ENCODE measurements around the gene ZFP64.
"Not testable (repeated sequence)": the region's sequence is repeated elsewhere in the genome, so short reads cannot be mapped to it uniquely, and the experiment has no call there.

ZFP64 gene

GRCh38 chr20:52191132-52191915 is at the start of gene ZFP64:
Gene ZFP64 (minus strand): TSS chr20:52191779. CDS start chr20:52191636, 143 bp downstream.
- DNase-seq (ENCODE audit: low read depth in 1 of 2, low spot score in 1 of 2) = peak; percentile 53 to 59

GRCh38 chr20:52240802-52241201 is 49.2 kb upstream of the ZFP64 start:
- no peak for DNase-seq (ENCODE audit: low read depth in 1 of 2, low spot score in 1 of 2)

- DNase-seq (ENCODE audit: low read depth in 1 of 2, low spot score in 1 of 2) = no peak
Measured at GRCh38 chr20:52239102-52239501, 47.5 kb upstream of the ZFP64 start.

- no peak for DNase-seq (ENCODE audit: low read depth in 1 of 2, low spot score in 1 of 2)
Measured at GRCh38 chr20:52236292-52236691, 44.7 kb upstream of the ZFP64 start.

- DNase-seq (ENCODE audit: low read depth in 1 of 2, low spot score in 1 of 2) = no peak
Measured at GRCh38 chr20:52235129-52235528, 43.5 kb upstream of the ZFP64 start.

- no peak for DNase-seq (ENCODE audit: low read depth in 1 of 2, low spot score in 1 of 2)
Measured at GRCh38 chr20:52234302-52235045, 42.9 kb upstream of the ZFP64 start.

- no peak for DNase-seq (ENCODE audit: low read depth in 1 of 2, low spot score in 1 of 2)
Measured at GRCh38 chr20:52231230-52231746, 39.7 kb upstream of the ZFP64 start.

GRCh38 chr20:52230409-52230808 is 38.8 kb upstream of the ZFP64 start:
- DNase-seq (ENCODE audit: low read depth in 1 of 2, low spot score in 1 of 2) = no peak

GRCh38 chr20:52229346-52229745 is 37.8 kb upstream of the ZFP64 start:
- not testable (repeated sequence) for DNase-seq (ENCODE audit: low read depth in 1 of 2, low spot score in 1 of 2)

- no peak for DNase-seq (ENCODE audit: low read depth in 1 of 2, low spot score in 1 of 2)
Measured at GRCh38 chr20:52226370-52226769, 34.8 kb upstream of the ZFP64 start.

- no peak for DNase-seq (ENCODE audit: low read depth in 1 of 2, low spot score in 1 of 2)
Measured at GRCh38 chr20:52224920-52225319, 33.3 kb upstream of the ZFP64 start.

- DNase-seq (ENCODE audit: low read depth in 1 of 2, low spot score in 1 of 2) = not testable (repeated sequence)
Measured at GRCh38 chr20:52221362-52221761, 29.8 kb upstream of the ZFP64 start.

- not testable (repeated sequence) for DNase-seq (ENCODE audit: low read depth in 1 of 2, low spot score in 1 of 2)
Measured at GRCh38 chr20:52220891-52221290, 29.3 kb upstream of the ZFP64 start.

- DNase-seq (ENCODE audit: low read depth in 1 of 2, low spot score in 1 of 2) = no peak
Measured at GRCh38 chr20:52219441-52219840, 27.9 kb upstream of the ZFP64 start.

- DNase-seq (ENCODE audit: low read depth in 1 of 2, low spot score in 1 of 2) = no peak
Measured at GRCh38 chr20:52217689-52218395, 26.3 kb upstream of the ZFP64 start.

- no peak for DNase-seq (ENCODE audit: low read depth in 1 of 2, low spot score in 1 of 2)
Measured at GRCh38 chr20:52213995-52214394, 22.4 kb upstream of the ZFP64 start.

- DNase-seq (ENCODE audit: low read depth in 1 of 2, low spot score in 1 of 2) = no peak
Measured at GRCh38 chr20:52212943-52213342, 21.4 kb upstream of the ZFP64 start.

- no peak for DNase-seq (ENCODE audit: low read depth in 1 of 2, low spot score in 1 of 2)
Measured at GRCh38 chr20:52210037-52210990, 18.7 kb upstream of the ZFP64 start.

- no peak for DNase-seq (ENCODE audit: low read depth in 1 of 2, low spot score in 1 of 2)
Measured at GRCh38 chr20:52209154-52209571, 17.6 kb upstream of the ZFP64 start.

GRCh38 chr20:52207020-52207810 is 15.6 kb upstream of the ZFP64 start:
- no peak for DNase-seq (ENCODE audit: low read depth in 1 of 2, low spot score in 1 of 2)

Measured in stimulated activated CD4-positive, alpha-beta T cell treated with anti-CD3 and anti-CD28 coated beads, Interleukin-15, amount 100 ng/mL, for 1 hour (primary cell).